Brain microvascular endothelial cell (primary cell): ENCODE results near the gene SUN5.

Experiments used
- DNase-seq: peaks from one replicate; pipeline ENCODE4 v3.0.0-alpha.2; 2020
- H3K27ac ChIP-seq: fragments of 250-450 bp; sonication (Bioruptor Pico); 2 replicates; pipeline ENCODE4 v1.5.1; 2020; ENCODE audit warnings: mild to moderate bottlenecking, moderate library complexity
- H3K27me3 ChIP-seq: fragments of 250-450 bp; sonication (Bioruptor Pico); replicated peaks from 2 replicates; pipeline ENCODE4 v1.5.1; 2020; ENCODE audit warnings: mild to moderate bottlenecking
- H3K36me3 ChIP-seq: fragments of 250-450 bp; sonication (Bioruptor Pico); replicated peaks from 2 replicates; pipeline ENCODE4 v1.5.1; 2020; ENCODE audit warnings: mild to moderate bottlenecking
- H3K4me3 ChIP-seq: 2 replicates; pipeline ENCODE4 v1.5.1; 2011; ENCODE audit warnings: low read depth, mild to moderate bottlenecking, control low read depth, low read length, moderate library complexity
- in situ Hi-C: cut with HindIII; loops from 2 replicates; pipeline ENCODE4 v1.10.0; 2017; ENCODE audit warnings: low sequenced_read_pairs, low pct_ligation_motif_present
- TF ChIP-seq, protein P1 (sequence below): IDR thresholded peaks from 2 replicates; pipeline ENCODE4 v1.5.1; 2011; ENCODE audit warnings: low read depth, mild to moderate bottlenecking, moderate library complexity, low read length, control low read depth, inconsistent platforms; ENCODE audit errors: missing control alignments

The SUN5 gene

DNA sequence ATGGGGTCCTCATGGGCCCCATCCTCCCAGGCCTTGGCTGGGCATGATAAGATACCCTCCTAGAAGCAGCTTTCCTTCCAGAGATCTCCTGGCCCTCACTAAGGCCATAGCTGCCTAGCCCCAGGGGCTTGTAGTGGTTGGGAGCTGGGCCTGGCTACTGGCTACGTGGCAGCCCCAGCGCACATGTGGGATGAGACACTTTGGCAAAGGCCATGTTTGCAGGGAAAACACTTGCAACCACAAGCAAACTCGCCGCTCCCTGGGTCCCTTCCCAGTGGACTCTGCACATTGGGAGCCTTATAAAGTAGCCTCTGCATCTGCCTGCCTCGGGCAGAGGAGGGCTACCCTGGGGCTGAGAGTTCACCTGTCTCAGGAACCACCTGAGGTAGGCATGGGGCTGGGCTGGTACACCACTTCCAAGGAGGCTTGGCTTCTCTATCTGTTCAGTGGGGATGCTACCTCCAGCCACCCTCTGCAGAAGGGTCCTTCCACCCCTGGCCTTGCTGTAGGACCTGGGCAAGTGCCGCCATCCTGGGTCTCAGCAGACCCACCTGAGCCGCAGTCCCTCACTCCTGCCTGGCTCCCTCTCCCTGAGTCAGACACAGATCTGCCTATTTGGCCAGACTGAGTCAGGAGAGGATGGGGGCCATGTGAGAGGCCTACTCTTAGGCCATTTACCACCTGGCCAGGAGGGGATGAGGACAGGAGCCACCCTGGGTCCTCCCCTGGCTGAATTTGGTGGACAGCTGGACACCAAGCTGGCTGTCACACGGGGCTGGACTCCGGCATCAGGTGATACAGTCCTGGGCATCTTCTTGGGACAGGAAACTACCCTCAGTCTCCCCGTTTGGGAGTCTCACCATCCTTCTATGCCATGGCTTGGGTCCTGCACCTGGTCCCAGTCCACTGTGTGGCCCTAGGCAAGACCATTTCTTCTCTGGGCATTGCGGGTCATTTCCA lies 3.4 kb upstream of the SUN5 start, which contains the start of gene BPIFB2:
Gene BPIFB2, plus strand, starts transcription at position 329 of the 960 bp plus-strand sequence. CDS start 871 bp downstream, outside the sequence.
- Histone ChIP-seq H3K4me3 (no peak within 1 kb of the TSS), H3K27ac (no peak within 1 kb of the TSS), H3K27me3 (no peaks in the 10 kb centered on the region), H3K36me3 (no peaks in the 10 kb centered on the region)
- in situ Hi-C loops = no loop called here
- DNase-seq = no peak
- TF ChIP-seq, protein P1, sequence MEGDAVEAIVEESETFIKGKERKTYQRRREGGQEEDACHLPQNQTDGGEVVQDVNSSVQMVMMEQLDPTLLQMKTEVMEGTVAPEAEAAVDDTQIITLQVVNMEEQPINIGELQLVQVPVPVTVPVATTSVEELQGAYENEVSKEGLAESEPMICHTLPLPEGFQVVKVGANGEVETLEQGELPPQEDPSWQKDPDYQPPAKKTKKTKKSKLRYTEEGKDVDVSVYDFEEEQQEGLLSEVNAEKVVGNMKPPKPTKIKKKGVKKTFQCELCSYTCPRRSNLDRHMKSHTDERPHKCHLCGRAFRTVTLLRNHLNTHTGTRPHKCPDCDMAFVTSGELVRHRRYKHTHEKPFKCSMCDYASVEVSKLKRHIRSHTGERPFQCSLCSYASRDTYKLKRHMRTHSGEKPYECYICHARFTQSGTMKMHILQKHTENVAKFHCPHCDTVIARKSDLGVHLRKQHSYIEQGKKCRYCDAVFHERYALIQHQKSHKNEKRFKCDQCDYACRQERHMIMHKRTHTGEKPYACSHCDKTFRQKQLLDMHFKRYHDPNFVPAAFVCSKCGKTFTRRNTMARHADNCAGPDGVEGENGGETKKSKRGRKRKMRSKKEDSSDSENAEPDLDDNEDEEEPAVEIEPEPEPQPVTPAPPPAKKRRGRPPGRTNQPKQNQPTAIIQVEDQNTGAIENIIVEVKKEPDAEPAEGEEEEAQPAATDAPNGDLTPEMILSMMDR = no peak

DNA sequence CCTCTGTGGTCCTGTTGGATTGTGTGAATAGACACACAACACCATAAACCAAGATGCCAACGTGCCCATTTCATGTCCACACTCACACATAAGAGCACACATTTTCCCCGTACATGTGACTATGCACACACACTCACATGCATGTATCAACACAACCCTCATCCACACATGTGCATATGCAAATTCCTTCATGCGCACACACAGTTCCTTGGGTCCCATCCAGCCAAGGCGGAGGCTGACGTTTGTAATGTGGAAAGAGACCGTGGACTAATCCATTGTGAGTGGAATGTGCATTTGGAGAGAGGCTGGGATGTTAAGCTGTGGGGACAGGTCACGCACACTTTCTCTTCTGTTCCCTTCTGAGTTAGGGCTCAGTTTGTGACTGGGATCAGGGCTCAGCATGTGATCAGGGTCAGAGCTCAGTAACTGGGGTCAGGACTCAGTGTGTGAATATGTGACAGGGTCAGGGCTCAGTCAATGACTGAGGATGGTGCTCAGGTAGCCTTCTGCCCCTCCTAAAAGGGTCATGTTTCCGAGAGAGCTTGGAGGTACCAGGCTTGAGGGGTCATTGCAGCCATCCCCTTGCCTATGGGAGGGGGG lies 2.6 kb upstream of the SUN5 start:
- in situ Hi-C loops = no loop called here
- TF ChIP-seq, protein P1 = no peak
- no peaks in the 10 kb centered on the region for H3K27me3 ChIP-seq

DNA sequence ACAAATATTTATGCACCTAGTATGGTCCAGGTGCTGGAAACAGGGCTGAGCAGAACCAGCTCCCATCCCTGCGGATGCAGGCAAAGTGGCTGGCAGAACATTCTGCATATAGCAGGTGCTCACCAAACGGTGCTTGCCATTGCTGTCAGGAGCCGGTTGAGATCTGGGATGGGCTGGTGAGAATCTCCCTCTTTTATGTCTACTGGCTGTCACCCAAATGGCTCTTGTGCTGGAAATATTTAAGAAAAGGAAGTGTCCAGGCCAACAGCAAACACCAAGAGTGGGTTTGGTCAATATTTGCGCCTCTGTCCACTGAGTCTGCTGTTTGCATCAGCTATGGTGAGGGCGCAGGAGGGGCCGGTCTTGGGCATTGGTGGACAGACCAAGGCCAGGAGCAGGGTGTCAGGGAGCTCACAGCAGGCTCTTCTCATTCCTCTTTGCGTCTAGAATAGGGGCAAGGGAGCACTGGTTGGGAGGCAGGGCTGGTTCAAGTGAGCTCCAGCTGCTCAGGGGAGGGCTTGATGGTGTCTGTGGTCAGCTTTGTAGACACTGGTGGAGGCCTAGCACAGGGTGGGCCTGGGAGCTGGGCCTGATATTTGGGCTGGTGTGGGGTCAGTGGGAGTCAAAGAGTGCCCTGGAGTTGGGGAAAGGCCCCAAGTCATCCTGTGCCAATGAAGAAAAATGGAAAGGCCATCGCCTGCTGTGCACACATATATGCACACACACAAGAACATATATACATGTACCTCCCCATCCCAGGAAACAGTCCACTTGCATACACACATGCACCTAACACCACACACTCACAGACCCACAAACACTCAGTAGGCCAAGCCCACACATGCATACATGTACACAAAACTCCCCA lies 1.9 kb upstream of the SUN5 start:
- TF ChIP-seq, protein P1 = no peak
- H3K27me3 ChIP-seq = no peaks in the 10 kb centered on the region

More for the DNA sequence above, 2.6 kb upstream of the SUN5 start:
- H3K27ac ChIP-seq = no peak overlapping the region
- no peaks in the 10 kb centered on the region for H3K36me3 ChIP-seq
- H3K4me3 ChIP-seq = no peak overlapping the region
- no peak for DNase-seq

DNA sequence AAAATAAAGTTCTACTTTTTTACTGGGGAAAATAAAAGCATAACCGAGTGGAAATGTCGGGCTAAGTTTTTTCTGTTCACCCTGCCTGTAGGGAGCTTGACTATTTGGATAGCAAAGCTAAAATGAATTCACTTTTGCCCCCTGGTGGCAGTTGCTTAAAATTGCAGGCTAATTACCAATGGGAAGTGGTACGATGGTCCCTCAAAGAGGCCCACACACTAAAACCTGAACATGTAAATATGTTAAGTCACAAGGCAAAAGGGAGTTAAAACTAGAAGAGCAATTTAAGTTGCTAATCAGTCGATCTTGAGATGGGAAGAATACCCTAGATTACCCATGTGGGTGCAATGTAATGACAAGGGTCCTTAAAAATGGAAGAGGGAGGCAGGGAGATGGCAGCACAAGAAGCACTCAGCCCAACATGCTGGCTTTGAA lies 916 bp upstream of the SUN5 start:
- TF ChIP-seq, protein P1 = peak; percentile 58
- in situ Hi-C loops = no loop called here
- DNase-seq = peak; percentile 2
- H3K27me3 ChIP-seq = no peaks in the 10 kb centered on the region
- H3K36me3 ChIP-seq = no peaks in the 10 kb centered on the region
- no peak overlapping the region for H3K4me3 ChIP-seq
- no peak overlapping the region for H3K27ac ChIP-seq

More for the DNA sequence above, 1.9 kb upstream of the SUN5 start:
- in situ Hi-C loops = no loop called here
- Histone ChIP-seq H3K36me3 (no peaks in the 10 kb centered on the region), H3K4me3 (no peak overlapping the region), H3K27ac (no peak overlapping the region)
- no peak for DNase-seq

DNA sequence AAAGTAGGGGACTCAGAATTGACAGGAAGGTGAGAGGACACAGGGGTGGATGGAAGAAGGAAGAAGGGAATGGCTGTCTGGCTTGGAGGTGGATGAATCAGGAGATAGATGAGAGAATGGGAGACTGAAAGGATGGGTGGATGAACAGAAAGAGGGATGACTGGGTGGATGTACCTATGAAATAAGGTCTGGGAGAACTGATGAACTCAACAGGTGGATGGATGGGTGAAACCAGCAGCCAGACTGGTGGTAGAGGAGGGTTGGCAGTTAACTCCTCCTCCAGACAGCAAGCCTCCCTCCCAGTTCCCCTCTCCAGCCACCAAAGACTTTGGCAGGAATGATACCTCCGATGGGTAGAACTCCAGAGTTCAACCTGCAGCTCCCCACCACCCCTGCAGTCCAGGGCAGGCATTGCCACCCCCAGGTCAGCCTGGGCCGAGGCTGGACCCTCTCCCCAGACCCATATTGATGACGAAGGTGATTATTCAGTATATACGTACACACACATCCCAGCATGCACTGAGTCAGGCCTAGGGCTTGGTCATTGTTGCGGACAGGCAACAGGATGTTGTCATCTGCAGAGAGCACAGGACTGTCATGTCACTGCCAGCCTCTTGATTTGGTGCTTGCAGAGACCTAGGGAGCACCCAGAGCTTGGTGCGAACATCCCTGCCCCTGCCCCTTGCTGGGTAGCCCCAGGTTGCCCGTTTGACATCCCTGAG lies 2.0 kb downstream of the SUN5 start:
- Histone ChIP-seq H3K36me3 (no peaks in the 10 kb centered on the region), H3K27ac (no peak overlapping the region), H3K4me3 (no peak overlapping the region), H3K27me3 (no peaks in the 10 kb centered on the region)
- no peak for DNase-seq
- in situ Hi-C loops = no loop called here
- TF ChIP-seq, protein P1 = no peak
